ENCODE results near the gene HOPX. TPM values are rescaled to one million over a fixed set of nuclear protein-coding genes. Genes with fewer than 3 reads are reported as not detected.
A peak's percentile ranks its signal among the peaks of the same experiment; 100 is the strongest.

HOPX gene
- polyA plus RNA-seq, 2 of the 4 experiments (the other 2 are of a cell fraction), result not detected

DNA sequence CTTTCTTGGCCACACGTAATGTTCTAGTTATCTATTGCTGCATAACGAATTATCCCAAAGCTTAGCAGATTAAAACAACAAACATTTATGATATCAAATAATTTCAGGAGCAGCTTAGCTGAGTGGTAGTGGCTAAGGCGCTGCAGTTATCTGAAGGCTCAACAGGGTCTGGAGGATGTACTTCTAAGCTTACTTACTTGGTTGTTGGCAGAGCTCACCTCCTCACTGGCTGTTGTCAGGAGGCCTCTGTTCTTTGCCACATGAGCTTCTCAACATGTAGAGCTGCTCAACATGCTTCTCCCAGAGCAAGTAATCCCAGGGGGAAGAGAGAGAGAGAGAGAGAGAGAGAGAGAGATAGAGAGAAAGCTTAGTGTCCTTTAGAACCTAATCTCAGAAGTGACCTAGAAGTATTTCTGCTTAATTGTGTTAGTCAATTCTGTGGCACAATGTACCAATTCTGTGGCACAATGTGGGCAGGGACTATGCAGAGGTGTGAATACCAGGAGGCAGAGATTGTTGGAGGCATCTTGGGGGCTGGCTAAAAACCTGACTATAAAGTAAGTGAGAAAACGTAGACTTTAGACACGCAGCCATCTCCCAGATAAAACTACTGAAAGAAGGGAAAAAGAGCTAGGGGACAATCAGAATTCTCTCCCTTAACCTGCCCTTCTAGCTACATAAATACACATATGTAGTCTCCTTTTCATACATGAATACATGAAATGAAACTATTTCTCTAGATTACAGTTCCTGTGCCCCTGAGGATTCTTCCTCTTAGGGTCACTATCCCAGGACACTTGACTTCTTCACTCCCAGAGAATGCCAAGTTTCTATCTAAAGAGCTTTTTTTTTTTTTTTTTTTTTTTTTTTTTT, 40.2 kb downstream of the HOPX start:
- Histone ChIP-seq H3K4me1 (peaks cover 13% of the 10 kb centered on the region), H3K9me3 (no peaks in the 10 kb centered on the region), H3K4me2 (peak overlapping the region; percentile 64), H3K4me3 (no peak overlapping the region), H3K27ac (peak overlapping the region; percentile 40 to 55; a peak in 4 of 6 replicates)
- POLR2A ChIA-PET, result interaction anchor here (1.2 kb wide), 1 partner anchor 65 kb away, joined by 10 read pairs; no protein-coding TSS in a partner anchor
- 83% methylated on average over 5 of the region's 5 CpGs for WGBS (ENCODE audit: missing lambda C conversion rate)
- FAIRE-seq (no peak), ATAC-seq (peak in 1 of 2 experiments; percentile 16; a peak in 2 of 6 replicates), DNase-seq (ENCODE audit: low read depth in 1 of 2, low spot score in 1 of 2) (no peak)
- TF ChIP-seq ZFP36 (IDR thresholded peaks at IDR 0.05; ENCODE audit: borderline replicate concordance, partially characterized antibody) (no peak), RARB (CRISPR knock-in tag; IDR thresholded peaks at IDR 0.05) (no peak), HEYL (CRISPR knock-in tag; IDR thresholded peaks at IDR 0.05) (no peak), EP300 (IDR thresholded peaks at IDR 0.05) (no peak), ZSCAN20 (CRISPR knock-in tag; IDR thresholded peaks at IDR 0.05) (no peak), CBX2 (IDR thresholded peaks at IDR 0.05; ENCODE audit: borderline replicate concordance, low read depth) (no peak), PHF8 (IDR thresholded peaks at IDR 0.05; ENCODE audit: borderline replicate concordance, low read depth) (no peak), JUN (IDR thresholded peaks at IDR 0.05) (no peak), ESRRA (IDR thresholded peaks at IDR 0.05; ENCODE audit: borderline replicate concordance, low read length) (no peak), POLR2AphosphoS2 (conservative IDR thresholded peaks at IDR 0.05; ENCODE audit: low read length) (no peak), ZC3H11A (IDR thresholded peaks at IDR 0.05) (no peak), HOXB13 (CRISPR knock-in tag; IDR thresholded peaks at IDR 0.05; ENCODE audit: low read depth) (no peak), FOSB (CRISPR knock-in tag; IDR thresholded peaks at IDR 0.05) (no peak), JUNB (IDR thresholded peaks at IDR 0.05) (no peak), MAZ (IDR thresholded peaks at IDR 0.05; ENCODE audit: borderline replicate concordance, low read depth, low read length) (no peak), FOSL2 (IDR thresholded peaks at IDR 0.05) (no peak), FOSL2 (CRISPR knock-in tag; IDR thresholded peaks at IDR 0.05) (no peak)
- TF ChIP-seq, protein P1, sequence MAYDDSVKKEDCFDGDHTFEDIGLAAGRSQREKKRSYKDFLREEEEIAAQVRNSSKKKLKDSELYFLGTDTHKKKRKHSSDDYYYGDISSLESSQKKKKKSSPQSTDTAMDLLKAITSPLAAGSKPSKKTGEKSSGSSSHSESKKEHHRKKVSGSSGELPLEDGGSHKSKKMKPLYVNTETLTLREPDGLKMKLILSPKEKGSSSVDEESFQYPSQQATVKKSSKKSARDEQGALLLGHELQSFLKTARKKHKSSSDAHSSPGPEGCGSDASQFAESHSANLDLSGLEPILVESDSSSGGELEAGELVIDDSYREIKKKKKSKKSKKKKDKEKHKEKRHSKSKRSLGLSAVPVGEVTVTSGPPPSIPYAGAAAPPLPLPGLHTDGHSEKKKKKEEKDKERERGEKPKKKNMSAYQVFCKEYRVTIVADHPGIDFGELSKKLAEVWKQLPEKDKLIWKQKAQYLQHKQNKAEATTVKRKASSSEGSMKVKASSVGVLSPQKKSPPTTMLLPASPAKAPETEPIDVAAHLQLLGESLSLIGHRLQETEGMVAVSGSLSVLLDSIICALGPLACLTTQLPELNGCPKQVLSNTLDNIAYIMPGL (CRISPR knock-in tag; IDR thresholded peaks at IDR 0.05; ENCODE audit: borderline replicate concordance), result no peak
- TF ChIP-seq, protein P2, sequence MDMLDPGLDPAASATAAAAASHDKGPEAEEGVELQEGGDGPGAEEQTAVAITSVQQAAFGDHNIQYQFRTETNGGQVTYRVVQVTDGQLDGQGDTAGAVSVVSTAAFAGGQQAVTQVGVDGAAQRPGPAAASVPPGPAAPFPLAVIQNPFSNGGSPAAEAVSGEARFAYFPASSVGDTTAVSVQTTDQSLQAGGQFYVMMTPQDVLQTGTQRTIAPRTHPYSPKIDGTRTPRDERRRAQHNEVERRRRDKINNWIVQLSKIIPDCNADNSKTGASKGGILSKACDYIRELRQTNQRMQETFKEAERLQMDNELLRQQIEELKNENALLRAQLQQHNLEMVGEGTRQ (IDR thresholded peaks at IDR 0.05), result no peak
- CTCF ChIA-PET, result interaction anchor here (0.9 to 1.8 kb wide), 7 partner anchors 9 to 161 kb away, joined by 3 to 7 read pairs (median 4); no protein-coding TSS in a partner anchor

DNA sequence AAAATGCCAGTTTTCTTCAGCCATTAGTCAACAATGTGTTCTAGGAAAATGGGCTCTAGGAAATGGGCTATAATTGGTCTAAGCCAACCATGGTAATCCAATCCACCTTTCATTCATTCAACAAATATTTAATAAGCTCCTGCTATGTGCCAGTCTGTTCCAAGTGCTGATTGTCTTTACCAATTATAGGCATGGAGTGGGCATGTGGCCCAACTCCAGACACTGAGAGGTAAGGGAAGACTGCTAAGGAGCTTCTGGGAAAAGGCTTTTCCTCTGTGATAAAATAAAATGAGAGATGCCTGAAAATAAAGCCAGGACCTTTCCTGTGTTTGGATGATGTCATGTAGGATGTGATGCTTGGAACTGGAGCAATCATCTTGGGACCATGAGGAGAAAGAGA, 43.3 kb downstream of the HOPX start:
- DNase-seq (ENCODE audit: low read depth in 1 of 2, low spot score in 1 of 2), result no peak
- ChIA-PET CTCF (interaction anchor here (0.9 to 2.0 kb wide), 2 partner anchors 19 to 62 kb away, joined by 3 to 6 read pairs; no protein-coding TSS in a partner anchor), POLR2A (no interaction called here)
- Histone ChIP-seq H3K9me3 (no peaks in the 10 kb centered on the region), H3K4me3 (no peak overlapping the region), H3K4me2 (no peak overlapping the region), H3K27ac (no peak overlapping the region), H3K4me1 (peaks cover 13% of the 10 kb centered on the region)
- TF ChIP-seq CHD4 (IDR thresholded peaks at IDR 0.05; ENCODE audit: borderline replicate concordance) (no peak), ZFP36 (IDR thresholded peaks at IDR 0.05; ENCODE audit: borderline replicate concordance, partially characterized antibody) (no peak)
- ATAC-seq, result no peak
- FAIRE-seq, result no peak

DNA sequence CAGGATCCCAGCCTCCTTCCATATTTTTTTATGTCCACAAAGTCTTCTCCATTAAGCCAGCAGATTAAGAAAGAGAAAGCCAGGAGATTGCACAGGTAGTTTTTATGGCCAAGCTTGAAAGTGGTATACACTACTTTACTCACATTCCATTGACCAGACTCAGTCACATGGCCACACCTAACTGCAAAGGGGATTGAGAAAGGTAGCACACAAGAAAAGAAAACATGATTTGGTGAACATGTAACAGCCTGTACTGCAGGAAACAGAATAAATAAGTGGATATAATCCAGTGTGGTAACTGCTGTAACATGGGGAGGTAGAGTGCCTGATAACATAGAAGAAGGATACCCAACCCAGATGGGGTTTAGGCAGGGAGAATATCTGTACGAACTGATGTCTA, 43.9 kb downstream of the HOPX start:
- FAIRE-seq, result no peak
- Histone ChIP-seq H3K4me1 (peaks cover 9% of the 10 kb centered on the region), H3K4me3 (no peak overlapping the region), H3K27ac (no peak overlapping the region), H3K9me3 (no peaks in the 10 kb centered on the region), H3K4me2 (no peak overlapping the region)
- ChIA-PET CTCF (interaction anchor here (0.9 to 2.0 kb wide), 2 partner anchors 18 to 61 kb away, joined by 3 to 6 read pairs; no protein-coding TSS in a partner anchor), POLR2A (no interaction called here)
- TF ChIP-seq, protein P2 (IDR thresholded peaks at IDR 0.05), result no peak
- 29% methylated on average over 1 of the region's 1 CpG for WGBS (ENCODE audit: missing lambda C conversion rate)
- no peak for ATAC-seq
- DNase-seq (ENCODE audit: low read depth in 1 of 2, low spot score in 1 of 2), result no peak

Measured in A549 (cell line).